ENCODE results near the gene TNFSF9.
"Not testable (repeated sequence)": the region's sequence is repeated elsewhere in the genome, so short reads cannot be mapped to it uniquely, and the experiment has no call there.

The TNFSF9 gene

GRCh38 chr19:6550679-6551078, 19.9 kb downstream of the TNFSF9 start:
- H3K9me3 ChIP-seq (ENCODE audit: control insufficient read depth, low read length); H3K27me3 ChIP-seq (ENCODE audit: control insufficient read depth, insufficient read depth, low read length); H3K9ac ChIP-seq (ENCODE audit: low read length); H3K4me1 ChIP-seq (ENCODE audit: control insufficient read depth, insufficient read depth, low read length); H3K4me3 ChIP-seq (ENCODE audit: low read length); H3K36me3 ChIP-seq (ENCODE audit: control insufficient read depth, insufficient read depth, low read length): not testable (repeated sequence)

- H3K4me1 ChIP-seq (ENCODE audit: control insufficient read depth, insufficient read depth, low read length) = no peaks in the 10 kb centered on the region
- H3K9me3 ChIP-seq (ENCODE audit: control insufficient read depth, low read length) = no peaks in the 10 kb centered on the region
- H3K36me3 ChIP-seq (ENCODE audit: control insufficient read depth, insufficient read depth, low read length) = no peaks in the 10 kb centered on the region
- peaks cover 9% of the 10 kb centered on the region for H3K27me3 ChIP-seq (ENCODE audit: control insufficient read depth, insufficient read depth, low read length)
- no peak overlapping the region for H3K4me3 ChIP-seq (ENCODE audit: low read length)
- no peak overlapping the region for H3K9ac ChIP-seq (ENCODE audit: low read length)
Measured at GRCh38 chr19:6551091-6551490, 20.3 kb downstream of the TNFSF9 start.

GRCh38 chr19:6551607-6552450, 21.0 kb downstream of the TNFSF9 start:
- no peaks in the 10 kb centered on the region for H3K36me3 ChIP-seq (ENCODE audit: control insufficient read depth, insufficient read depth, low read length)
- H3K9me3 ChIP-seq (ENCODE audit: control insufficient read depth, low read length) = no peaks in the 10 kb centered on the region
- no peak overlapping the region for H3K4me3 ChIP-seq (ENCODE audit: low read length)
- H3K9ac ChIP-seq (ENCODE audit: low read length) = no peak overlapping the region
- H3K27me3 ChIP-seq (ENCODE audit: control insufficient read depth, insufficient read depth, low read length) = peaks cover 9% of the 10 kb centered on the region
- no peaks in the 10 kb centered on the region for H3K4me1 ChIP-seq (ENCODE audit: control insufficient read depth, insufficient read depth, low read length)

- H3K4me3 ChIP-seq (ENCODE audit: low read length) = no peak overlapping the region
- no peaks in the 10 kb centered on the region for H3K9me3 ChIP-seq (ENCODE audit: control insufficient read depth, low read length)
- no peaks in the 10 kb centered on the region for H3K4me1 ChIP-seq (ENCODE audit: control insufficient read depth, insufficient read depth, low read length)
- no peaks in the 10 kb centered on the region for H3K36me3 ChIP-seq (ENCODE audit: control insufficient read depth, insufficient read depth, low read length)
- H3K9ac ChIP-seq (ENCODE audit: low read length) = no peak overlapping the region
- peaks cover 9% of the 10 kb centered on the region for H3K27me3 ChIP-seq (ENCODE audit: control insufficient read depth, insufficient read depth, low read length)
Measured at GRCh38 chr19:6556043-6556449, 25.2 kb downstream of the TNFSF9 start.

GRCh38 chr19:6556480-6557195, 25.8 kb downstream of the TNFSF9 start:
- peaks cover 4% of the 10 kb centered on the region for H3K27me3 ChIP-seq (ENCODE audit: control insufficient read depth, insufficient read depth, low read length)
- H3K9me3 ChIP-seq (ENCODE audit: control insufficient read depth, low read length) = no peaks in the 10 kb centered on the region
- no peak overlapping the region for H3K4me3 ChIP-seq (ENCODE audit: low read length)
- H3K4me1 ChIP-seq (ENCODE audit: control insufficient read depth, insufficient read depth, low read length) = no peaks in the 10 kb centered on the region
- no peak overlapping the region for H3K9ac ChIP-seq (ENCODE audit: low read length)
- H3K36me3 ChIP-seq (ENCODE audit: control insufficient read depth, insufficient read depth, low read length) = no peaks in the 10 kb centered on the region

- H3K36me3 ChIP-seq (ENCODE audit: control insufficient read depth, insufficient read depth, low read length); H3K27me3 ChIP-seq (ENCODE audit: control insufficient read depth, insufficient read depth, low read length); H3K4me1 ChIP-seq (ENCODE audit: control insufficient read depth, insufficient read depth, low read length); H3K4me3 ChIP-seq (ENCODE audit: low read length); H3K9me3 ChIP-seq (ENCODE audit: control insufficient read depth, low read length); H3K9ac ChIP-seq (ENCODE audit: low read length): not testable (repeated sequence)
Measured at GRCh38 chr19:6562437-6562836, 31.6 kb downstream of the TNFSF9 start.

- Histone ChIP-seq H3K9me3 (ENCODE audit: control insufficient read depth, low read length) (no peaks in the 10 kb centered on the region), H3K4me1 (ENCODE audit: control insufficient read depth, insufficient read depth, low read length) (no peaks in the 10 kb centered on the region), H3K4me3 (ENCODE audit: low read length) (no peak overlapping the region), H3K9ac (ENCODE audit: low read length) (no peak overlapping the region), H3K36me3 (ENCODE audit: control insufficient read depth, insufficient read depth, low read length) (no peaks in the 10 kb centered on the region), H3K27me3 (ENCODE audit: control insufficient read depth, insufficient read depth, low read length) (no peaks in the 10 kb centered on the region)
Measured at GRCh38 chr19:6564393-6564792, 33.6 kb downstream of the TNFSF9 start.

- not testable (repeated sequence) for H3K4me3 ChIP-seq (ENCODE audit: low read length)
Measured at GRCh38 chr19:6566727-6567126, 35.9 kb downstream of the TNFSF9 start.

GRCh38 chr19:6568010-6568526, 37.2 kb downstream of the TNFSF9 start:
- Histone ChIP-seq H3K9me3 (ENCODE audit: control insufficient read depth, low read length) (no peaks in the 10 kb centered on the region), H3K36me3 (ENCODE audit: control insufficient read depth, insufficient read depth, low read length) (no peaks in the 10 kb centered on the region), H3K27me3 (ENCODE audit: control insufficient read depth, insufficient read depth, low read length) (no peaks in the 10 kb centered on the region), H3K4me1 (ENCODE audit: control insufficient read depth, insufficient read depth, low read length) (no peaks in the 10 kb centered on the region), H3K9ac (ENCODE audit: low read length) (no peak overlapping the region), H3K4me3 (ENCODE audit: low read length) (no peak overlapping the region)

More at GRCh38 chr19:6566727-6567126, 35.9 kb downstream of the TNFSF9 start:
- H3K36me3 ChIP-seq (ENCODE audit: control insufficient read depth, insufficient read depth, low read length); H3K27me3 ChIP-seq (ENCODE audit: control insufficient read depth, insufficient read depth, low read length); H3K9me3 ChIP-seq (ENCODE audit: control insufficient read depth, low read length); H3K9ac ChIP-seq (ENCODE audit: low read length); H3K4me1 ChIP-seq (ENCODE audit: control insufficient read depth, insufficient read depth, low read length): not testable (repeated sequence)

GRCh38 chr19:6568816-6569215, 38.0 kb downstream of the TNFSF9 start:
- Histone ChIP-seq H3K36me3 (ENCODE audit: control insufficient read depth, insufficient read depth, low read length) (no peaks in the 10 kb centered on the region), H3K4me1 (ENCODE audit: control insufficient read depth, insufficient read depth, low read length) (no peaks in the 10 kb centered on the region), H3K9ac (ENCODE audit: low read length) (no peak overlapping the region), H3K9me3 (ENCODE audit: control insufficient read depth, low read length) (no peaks in the 10 kb centered on the region), H3K27me3 (ENCODE audit: control insufficient read depth, insufficient read depth, low read length) (no peaks in the 10 kb centered on the region), H3K4me3 (ENCODE audit: low read length) (no peak overlapping the region)

- no peaks in the 10 kb centered on the region for H3K4me1 ChIP-seq (ENCODE audit: control insufficient read depth, insufficient read depth, low read length)
- H3K9ac ChIP-seq (ENCODE audit: low read length) = no peak overlapping the region
- H3K27me3 ChIP-seq (ENCODE audit: control insufficient read depth, insufficient read depth, low read length) = no peaks in the 10 kb centered on the region
- no peak overlapping the region for H3K4me3 ChIP-seq (ENCODE audit: low read length)
- no peaks in the 10 kb centered on the region for H3K9me3 ChIP-seq (ENCODE audit: control insufficient read depth, low read length)
- H3K36me3 ChIP-seq (ENCODE audit: control insufficient read depth, insufficient read depth, low read length) = no peaks in the 10 kb centered on the region
Measured at GRCh38 chr19:6570764-6571163, 39.9 kb downstream of the TNFSF9 start.

- Histone ChIP-seq H3K4me3 (ENCODE audit: low read length) (no peak overlapping the region), H3K36me3 (ENCODE audit: control insufficient read depth, insufficient read depth, low read length) (no peaks in the 10 kb centered on the region), H3K4me1 (ENCODE audit: control insufficient read depth, insufficient read depth, low read length) (no peaks in the 10 kb centered on the region), H3K9ac (ENCODE audit: low read length) (no peak overlapping the region), H3K9me3 (ENCODE audit: control insufficient read depth, low read length) (no peaks in the 10 kb centered on the region), H3K27me3 (ENCODE audit: control insufficient read depth, insufficient read depth, low read length) (no peaks in the 10 kb centered on the region)
Measured at GRCh38 chr19:6571167-6571566, 40.3 kb downstream of the TNFSF9 start.
